PC-9 (cell line): Measurements from ENCODE around the gene RAB36. TPM values are rescaled to one million over a fixed set of nuclear protein-coding genes. Genes with fewer than 3 reads are reported as not detected.

Experiments used
- BruUV-seq: library from RNA; stranded (reverse); fragments of 400-500 nt; replicated peaks from 2 replicates; lab custom pipeline; 2021; lab: Mats Ljungman, UMichigan
- CTCF ChIA-PET: fragments of 300-600 bp; sonication (Branson Sonifier 250); formaldehyde crosslinking; loops from one replicate; lab custom pipeline; 2022; ENCODE audit warnings: antibody characterized with exemption; lab: Charles Lee
- POLR2A ChIA-PET: fragments of 300-600 bp; sonication (Branson Sonifier 250); formaldehyde crosslinking; loops from one replicate; lab custom pipeline; 2022; ENCODE audit warnings: antibody characterized with exemption; ENCODE audit not compliant: unreplicated experiment; lab: Charles Lee
- DNase-seq, 2 experiments: peaks; one replicate each; pipeline versions ENCODE4 v3.0.0 to v3.0.0-alpha.2; 2015 to 2022; ENCODE audit warnings: mixed read lengths in 1 of 2
- H2AFZ ChIP-seq: fragments of 200-600 bp; sonication (generic); 2 replicates; pipeline ENCODE4 v1.8.1; 2017; ENCODE audit warnings: antibody characterized with exemption
- H3F3A ChIP-seq: fragments of 200-600 bp; sonication (generic); 2 replicates; pipeline ENCODE4 v1.8.1; 2017; ENCODE audit warnings: antibody characterized with exemption, mild to moderate bottlenecking, low read depth; ENCODE audit not compliant: insufficient read depth
- H3K27ac ChIP-seq: fragments of 200-600 bp; sonication (generic); 2 replicates; pipeline ENCODE4 v1.6.1; 2016; ENCODE audit warnings: mixed run types
- H3K27me3 ChIP-seq: fragments of 200-600 bp; sonication (generic); 2 replicates; pipeline ENCODE4 v1.6.1; 2016; ENCODE audit warnings: low read depth, mixed run types; ENCODE audit not compliant: insufficient read depth
- H3K36me3 ChIP-seq: fragments of 200-600 bp; sonication (generic); 2 replicates; pipeline ENCODE4 v1.6.1; 2016; ENCODE audit warnings: low read depth, mixed run types
- H3K4me1 ChIP-seq: fragments of 200-600 bp; sonication (generic); replicated peaks from 2 replicates; pipeline ENCODE4 v1.6.1; 2016; ENCODE audit warnings: mixed run types; ENCODE audit not compliant: insufficient read depth
- H3K4me2 ChIP-seq: fragments of 200-600 bp; sonication (generic); 2 replicates; pipeline ENCODE4 v1.6.1; 2017; ENCODE audit warnings: mixed run types
- H3K4me3 ChIP-seq: fragments of 200-600 bp; sonication (generic); 2 replicates; pipeline ENCODE4 v1.6.1; 2016; ENCODE audit warnings: mixed run types
- H3K79me2 ChIP-seq: fragments of 200-600 bp; sonication (generic); 2 replicates; pipeline ENCODE4 v1.6.1; 2017; ENCODE audit warnings: low read depth, mixed run types
- H3K9me2 ChIP-seq: fragments of 200-600 bp; sonication (generic); 2 replicates; pipeline ENCODE4 v1.8.1; 2017; ENCODE audit warnings: mild to moderate bottlenecking; ENCODE audit not compliant: insufficient read depth
- H3K9me3 ChIP-seq: fragments of 200-600 bp; sonication (generic); 2 replicates; pipeline ENCODE4 v1.8.1; 2016; ENCODE audit warnings: low read depth; ENCODE audit not compliant: insufficient read depth
- H4K20me1 ChIP-seq: fragments of 200-600 bp; sonication (generic); 2 replicates; pipeline ENCODE4 v1.8.1; 2017; ENCODE audit not compliant: insufficient read depth
- CTCF ChIP-seq: fragments of 200-600 bp; sonication (generic); conservative IDR thresholded peaks from 2 replicates; pipeline ENCODE4 v1.6.1; 2017; ENCODE audit warnings: mixed run types, antibody characterized with exemption, mild to moderate bottlenecking, moderate library complexity
- EZH2 ChIP-seq: fragments of 200-600 bp; sonication (generic); IDR thresholded peaks from 2 replicates; pipeline ENCODE4 v1.8.0; 2017; ENCODE audit warnings: antibody characterized with exemption, low read depth
- intact Hi-C: fragments of 100-400 bp; cut with micrococcal nuclease; formaldehyde crosslinking; loops from one replicate; pipeline ENCODE4 v1.10.0; 2022; ENCODE audit not compliant: unreplicated experiment
- total RNA-seq: library from RNA; stranded (reverse); gene quantifications from 2 replicates; pipeline ENCODE4 v1.2.3, GENCODE V29; 2021

The RAB36 gene
- total RNA-seq, 1 experiment from 2014 or later, result 6.8 TPM

- peaks cover 50% of the 10 kb centered on the region for H4K20me1 ChIP-seq
Observed at GRCh38 chr22:23182309-23183060, 37.2 kb downstream of the RAB36 start.

GRCh38 chr22:23183061-23183698 lies 37.9 kb downstream of the RAB36 start:
- Histone ChIP-seq H3K9me2 (no peaks in the 10 kb centered on the region), H3K27me3 (no peaks in the 10 kb centered on the region), H3K4me3 (peak overlapping the region; percentile 62), H3K4me2 (peak overlapping the region; percentile 99), H2AFZ (no peak overlapping the region), H3F3A (peaks cover 29% of the 10 kb centered on the region), H4K20me1 (peaks cover 52% of the 10 kb centered on the region), H3K36me3 (peaks cover 5% of the 10 kb centered on the region; the same call in 1 of the 2 replicates), H3K4me1 (peaks cover 32% of the 10 kb centered on the region), H3K27ac (peak overlapping the region; percentile 65), H3K79me2 (peaks cover 70% of the 10 kb centered on the region), H3K9me3 (no peaks in the 10 kb centered on the region)
- intact Hi-C loops, result loop anchor here (2.0 to 5.0 kb wide), 3 partner anchors 36 to 79 kb away; no protein-coding TSS in a partner anchor
- DNase-seq, result peak; percentile 64 to 71
- TF ChIP-seq EZH2 (no peak), CTCF (no peak)
- ChIA-PET POLR2A (interaction anchor here (0.7 kb wide), 1 partner anchor 99 kb away, joined by 6 read pairs; no protein-coding TSS in a partner anchor), CTCF (interaction anchor here (0.6 kb wide), 1 partner anchor 19 kb away, joined by 3 read pairs; no protein-coding TSS in a partner anchor)
- BruUV-seq, result no TSS peak

More at GRCh38 chr22:23182309-23183060, 37.2 kb downstream of the RAB36 start:
- Histone ChIP-seq H3K27me3 (no peaks in the 10 kb centered on the region), H3K4me2 (peak overlapping the region; percentile 99), H2AFZ (no peak overlapping the region), H3K27ac (peak overlapping the region; percentile 65), H3F3A (peaks cover 29% of the 10 kb centered on the region), H3K4me1 (peaks cover 30% of the 10 kb centered on the region), H3K36me3 (peaks cover 5% of the 10 kb centered on the region; the same call in 1 of the 2 replicates), H3K9me3 (no peaks in the 10 kb centered on the region), H3K4me3 (peak overlapping the region; percentile 62), H3K9me2 (no peaks in the 10 kb centered on the region), H3K79me2 (peaks cover 63% of the 10 kb centered on the region)
- POLR2A ChIA-PET, result interaction anchor here (0.7 kb wide), 1 partner anchor 100 kb away, joined by 6 read pairs; no protein-coding TSS in a partner anchor
- BruUV-seq, result TSS peak; percentile 55
- CTCF ChIA-PET, result no interaction called here
- intact Hi-C loops, result loop anchor here (1.0 to 5.0 kb wide), 4 partner anchors 36 to 100 kb away; no protein-coding TSS in a partner anchor
- DNase-seq, result peak; percentile 61 to 97
- no peak for TF ChIP-seq EZH2
- TF ChIP-seq CTCF, result no peak

- peak overlapping the region; percentile 62; the same call in 1 of the 2 replicates for H3K4me3 ChIP-seq
- CTCF ChIA-PET, result interaction anchor here (0.6 kb wide), 1 partner anchor 18 kb away, joined by 3 read pairs; no protein-coding TSS in a partner anchor
- peaks cover 22% of the 10 kb centered on the region for H3F3A ChIP-seq
- no peak overlapping the region for H2AFZ ChIP-seq
- no TSS peak for BruUV-seq
- H3K79me2 ChIP-seq, result peaks cover 81% of the 10 kb centered on the region
- H3K4me2 ChIP-seq, result peak overlapping the region; percentile 99
- DNase-seq, result no peak
- no peaks in the 10 kb centered on the region for H3K9me2 ChIP-seq
- POLR2A ChIA-PET, result no interaction called here
- H3K27ac ChIP-seq, result no peak overlapping the region
- peaks cover 33% of the 10 kb centered on the region for H3K4me1 ChIP-seq
- H3K9me3 ChIP-seq, result no peaks in the 10 kb centered on the region
- H3K27me3 ChIP-seq, result no peaks in the 10 kb centered on the region
- intact Hi-C loops, result loop anchor here (5.0 kb wide), 2 partner anchors 63 to 78 kb away; no protein-coding TSS in a partner anchor
- no peak for TF ChIP-seq EZH2
- TF ChIP-seq CTCF, result no peak
- peaks cover 5% of the 10 kb centered on the region; the same call in 1 of the 2 replicates for H3K36me3 ChIP-seq
- H4K20me1 ChIP-seq, result peaks cover 52% of the 10 kb centered on the region
Observed at GRCh38 chr22:23184100-23184763, 39.0 kb downstream of the RAB36 start.
